HEK293 (cell line): Measurements from ENCODE around the gene PHACTR1.

Source experiments
- CTCF ChIA-PET: fragments of 350-600 bp; formaldehyde crosslinking; extraction: SDS; loops from one replicate; lab custom pipeline; 2021; ENCODE audit warnings: antibody characterized with exemption; lab: Yijun Ruan, JAX
- POLR2A ChIA-PET: fragments of 300-600 bp; formaldehyde crosslinking; extraction: SDS; loops from one replicate; lab custom pipeline; 2020; ENCODE audit warnings: antibody characterized with exemption, inconsistent platforms; lab: Yijun Ruan, JAX
- H3K27ac ChIP-seq: fragments of 200-500 bp; sonication (Bioruptor generic); 2 replicates; pipeline ENCODE4 v1.5.1; 2014; ENCODE audit warnings: low read depth, low read length, control low read depth, inconsistent platforms; ENCODE audit errors: extremely low read depth
- H3K36me3 ChIP-seq, 2 experiments: fragments of 200-500 bp in 1 of 2; sonication (Bioruptor generic) in 1 of 2; 1 replicate in 1 of 2; 2 replicates in 1 of 2; pipeline ENCODE4 v1.5.1; 2014 to 2017; ENCODE audit warnings: inconsistent platforms in 2 of 2, low read length in 2 of 2; ENCODE audit not compliant: control insufficient read depth in 2 of 2, insufficient read depth in 1 of 2
- H3K4me1 ChIP-seq: fragments of 200-500 bp; sonication (Bioruptor generic); 2 replicates; pipeline ENCODE4 v1.5.1; 2014; ENCODE audit warnings: mild to moderate bottlenecking, low read length, inconsistent platforms; ENCODE audit not compliant: control insufficient read depth, insufficient read depth
- H3K4me3 ChIP-seq: 2 replicates; pipeline ENCODE4 v1.5.1; 2011; ENCODE audit warnings: low read depth, mild to moderate bottlenecking, control low read depth, low read length, moderate library complexity
- H3K9me3 ChIP-seq: fragments of 200-500 bp; sonication (Bioruptor generic); 2 replicates; pipeline ENCODE4 v1.5.1; 2014; ENCODE audit warnings: low read depth, low read length, inconsistent platforms; ENCODE audit not compliant: control insufficient read depth, insufficient read depth
- FEZF1 ChIP-seq: fragments of 450-650 bp; formaldehyde crosslinking; IDR thresholded peaks from 2 replicates; pipeline ENCODE4 v1.5.1; 2016; ENCODE audit warnings: missing biosample characterization, missing genetic modification characterization
- KLF8 ChIP-seq: fragments of 450-650 bp; formaldehyde crosslinking; IDR thresholded peaks from 2 replicates; pipeline ENCODE4 v1.5.1; 2016; ENCODE audit warnings: missing biosample characterization, missing genetic modification characterization
- TRIM28 ChIP-seq: IDR thresholded peaks from 2 replicates; pipeline ENCODE4 v1.6.1; 2011; ENCODE audit warnings: low read length, control low read depth, borderline replicate concordance
- TSHZ1 ChIP-seq: fragments of 450-650 bp; formaldehyde crosslinking; IDR thresholded peaks from 2 replicates; pipeline ENCODE4 v1.5.1; 2016; ENCODE audit warnings: missing biosample characterization, missing genetic modification characterization, borderline replicate concordance
- ZBTB17 ChIP-seq: fragments of 450-650 bp; formaldehyde crosslinking; IDR thresholded peaks from 2 replicates; pipeline ENCODE4 v1.5.1; 2016; ENCODE audit warnings: missing biosample characterization, missing genetic modification characterization
- ZBTB49 ChIP-seq: fragments of 450-650 bp; formaldehyde crosslinking; IDR thresholded peaks from 2 replicates; pipeline ENCODE4 v1.5.1; 2016; ENCODE audit warnings: missing biosample characterization, missing genetic modification characterization, low read depth
- ZIC2 ChIP-seq: fragments of 450-650 bp; formaldehyde crosslinking; IDR thresholded peaks from 2 replicates; pipeline ENCODE4 v1.5.1; 2016; ENCODE audit warnings: missing biosample characterization, missing genetic modification characterization
- ZNF10 ChIP-seq: fragments of 450-650 bp; formaldehyde crosslinking; IDR thresholded peaks from 2 replicates; pipeline ENCODE4 v1.5.1; 2017; ENCODE audit warnings: missing biosample characterization, missing genetic modification characterization
- ZNF138 ChIP-seq: fragments of 450-650 bp; formaldehyde crosslinking; IDR thresholded peaks from 2 replicates; pipeline ENCODE4 v1.5.1; 2016; ENCODE audit warnings: missing biosample characterization, missing genetic modification characterization, borderline replicate concordance
- ZNF19 ChIP-seq: fragments of 450-650 bp; formaldehyde crosslinking; IDR thresholded peaks from 2 replicates; pipeline ENCODE4; 2016; ENCODE audit warnings: missing biosample characterization, missing genetic modification characterization, low read depth
- ZNF26 ChIP-seq: fragments of 450-650 bp; formaldehyde crosslinking; IDR thresholded peaks from 2 replicates; pipeline ENCODE4 v1.5.1; 2016; ENCODE audit warnings: missing biosample characterization, missing genetic modification characterization
- ZNF335 ChIP-seq: fragments of 450-650 bp; formaldehyde crosslinking; conservative IDR thresholded peaks from 2 replicates; pipeline ENCODE4 v1.5.1; 2016; ENCODE audit warnings: missing biosample characterization, missing genetic modification characterization
- ZNF366 ChIP-seq: fragments of 450-650 bp; formaldehyde crosslinking; conservative IDR thresholded peaks from 2 replicates; pipeline ENCODE4 v1.5.1; 2016; ENCODE audit warnings: missing biosample characterization, missing genetic modification characterization
- ZNF558 ChIP-seq: fragments of 450-650 bp; formaldehyde crosslinking; IDR thresholded peaks from 2 replicates; pipeline ENCODE4 v1.5.1; 2016; ENCODE audit warnings: missing biosample characterization, missing genetic modification characterization
- ZNF692 ChIP-seq: fragments of 450-650 bp; formaldehyde crosslinking; IDR thresholded peaks from 2 replicates; pipeline ENCODE4 v1.5.1; 2016; ENCODE audit warnings: missing biosample characterization, missing genetic modification characterization
- TF ChIP-seq, protein P1 (sequence below): fragments of 450-650 bp; formaldehyde crosslinking; IDR thresholded peaks from 2 replicates; pipeline ENCODE4 v1.5.1; 2016; ENCODE audit warnings: missing biosample characterization, missing genetic modification characterization
- TF ChIP-seq, protein P2 (sequence below): fragments of 450-650 bp; IDR thresholded peaks from 2 replicates; pipeline ENCODE4 v1.5.1; 2018; ENCODE audit warnings: missing biosample characterization, missing genetic modification characterization
- TF ChIP-seq, protein P3 (sequence below): fragments of 450-650 bp; IDR thresholded peaks from 2 replicates; pipeline ENCODE4 v1.5.1; 2018; ENCODE audit warnings: missing biosample characterization, mild to moderate bottlenecking, missing genetic modification characterization
- TF ChIP-seq, protein P4 (sequence below): fragments of 450-650 bp; formaldehyde crosslinking; IDR thresholded peaks from 2 replicates; pipeline ENCODE4 v1.5.1; 2016; ENCODE audit warnings: missing biosample characterization, missing genetic modification characterization

The PHACTR1 gene

GRCh38 chr6:13248053-13248452 lies 531.5 kb downstream of the PHACTR1 start (continued):
- TF ChIP-seq ZNF692 (peak; percentile 64; the same call in 1 of the 2 replicates), ZIC2 (no peak), ZBTB17 (peak; percentile 65)

DNA sequence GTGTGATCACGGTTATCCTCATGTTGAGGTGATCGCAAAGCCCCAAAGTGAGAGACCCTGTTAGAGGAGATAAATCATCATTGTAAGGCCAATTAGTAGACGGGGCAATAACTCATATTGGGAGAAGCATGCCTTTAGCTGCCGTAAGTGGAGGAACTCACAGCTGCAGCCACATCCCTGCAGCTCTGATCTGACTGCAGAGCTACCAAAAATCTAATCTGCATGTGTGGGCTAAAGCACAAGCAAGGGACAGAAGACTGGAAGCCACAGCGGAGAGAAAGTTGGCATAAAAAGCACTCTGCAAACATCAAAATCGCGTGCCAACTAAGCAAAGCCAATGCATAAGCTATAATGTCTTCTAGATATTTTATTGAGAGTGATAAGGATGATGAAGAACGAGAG lies 532.0 kb downstream of the PHACTR1 start:
- POLR2A ChIA-PET: no interaction called here
- Histone ChIP-seq H3K4me1 (peaks cover 14% of the 10 kb centered on the region), H3K36me3 (no peaks in the 10 kb centered on the region), H3K27ac (peak overlapping the region; percentile 38), H3K9me3 (no peaks in the 10 kb centered on the region), H3K4me3 (no peak overlapping the region)
- CTCF ChIA-PET: interaction anchor here (0.5 kb wide), 1 partner anchor 636 kb away, joined by 4 read pairs; no protein-coding TSS in a partner anchor
- TF ChIP-seq FEZF1 (tag by site-specific recombination): peak; percentile 20
- TF ChIP-seq ZNF366: no peak
- no peak for TF ChIP-seq ZNF10 (tag by site-specific recombination)
- no peak for TF ChIP-seq ZNF335 (tag by site-specific recombination)
- TF ChIP-seq, protein P1, sequence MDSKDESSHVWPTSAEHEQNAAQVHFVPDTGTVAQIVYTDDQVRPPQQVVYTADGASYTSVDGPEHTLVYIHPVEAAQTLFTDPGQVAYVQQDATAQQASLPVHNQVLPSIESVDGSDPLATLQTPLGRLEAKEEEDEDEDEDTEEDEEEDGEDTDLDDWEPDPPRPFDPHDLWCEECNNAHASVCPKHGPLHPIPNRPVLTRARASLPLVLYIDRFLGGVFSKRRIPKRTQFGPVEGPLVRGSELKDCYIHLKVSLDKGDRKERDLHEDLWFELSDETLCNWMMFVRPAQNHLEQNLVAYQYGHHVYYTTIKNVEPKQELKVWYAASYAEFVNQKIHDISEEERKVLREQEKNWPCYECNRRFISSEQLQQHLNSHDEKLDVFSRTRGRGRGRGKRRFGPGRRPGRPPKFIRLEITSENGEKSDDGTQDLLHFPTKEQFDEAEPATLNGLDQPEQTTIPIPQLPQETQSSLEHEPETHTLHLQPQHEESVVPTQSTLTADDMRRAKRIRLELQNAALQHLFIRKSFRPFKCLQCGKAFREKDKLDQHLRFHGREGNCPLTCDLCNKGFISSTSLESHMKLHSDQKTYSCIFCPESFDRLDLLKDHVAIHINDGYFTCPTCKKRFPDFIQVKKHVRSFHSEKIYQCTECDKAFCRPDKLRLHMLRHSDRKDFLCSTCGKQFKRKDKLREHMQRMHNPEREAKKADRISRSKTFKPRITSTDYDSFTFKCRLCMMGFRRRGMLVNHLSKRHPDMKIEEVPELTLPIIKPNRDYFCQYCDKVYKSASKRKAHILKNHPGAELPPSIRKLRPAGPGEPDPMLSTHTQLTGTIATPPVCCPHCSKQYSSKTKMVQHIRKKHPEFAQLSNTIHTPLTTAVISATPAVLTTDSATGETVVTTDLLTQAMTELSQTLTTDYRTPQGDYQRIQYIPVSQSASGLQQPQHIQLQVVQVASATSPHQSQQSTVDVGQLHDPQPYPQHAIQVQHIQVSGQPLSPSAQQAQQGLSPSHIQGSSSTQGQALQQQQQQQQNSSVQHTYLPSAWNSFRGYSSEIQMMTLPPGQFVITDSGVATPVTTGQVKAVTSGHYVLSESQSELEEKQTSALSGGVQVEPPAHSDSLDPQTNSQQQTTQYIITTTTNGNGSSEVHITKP: no peak
- TF ChIP-seq ZNF558: no peak
- TF ChIP-seq ZNF26 (tag by site-specific recombination): no peak
- no peak for TF ChIP-seq KLF8 (tag by site-specific recombination)
- TF ChIP-seq TSHZ1 (tag by site-specific recombination): 0 out of 2 replicates have a peak, but pooled peaks have one; percentile 9
- TF ChIP-seq ZBTB49 (tag by site-specific recombination): no peak
- TF ChIP-seq ZNF19 (tag by site-specific recombination): no peak
- TF ChIP-seq, protein P2, sequence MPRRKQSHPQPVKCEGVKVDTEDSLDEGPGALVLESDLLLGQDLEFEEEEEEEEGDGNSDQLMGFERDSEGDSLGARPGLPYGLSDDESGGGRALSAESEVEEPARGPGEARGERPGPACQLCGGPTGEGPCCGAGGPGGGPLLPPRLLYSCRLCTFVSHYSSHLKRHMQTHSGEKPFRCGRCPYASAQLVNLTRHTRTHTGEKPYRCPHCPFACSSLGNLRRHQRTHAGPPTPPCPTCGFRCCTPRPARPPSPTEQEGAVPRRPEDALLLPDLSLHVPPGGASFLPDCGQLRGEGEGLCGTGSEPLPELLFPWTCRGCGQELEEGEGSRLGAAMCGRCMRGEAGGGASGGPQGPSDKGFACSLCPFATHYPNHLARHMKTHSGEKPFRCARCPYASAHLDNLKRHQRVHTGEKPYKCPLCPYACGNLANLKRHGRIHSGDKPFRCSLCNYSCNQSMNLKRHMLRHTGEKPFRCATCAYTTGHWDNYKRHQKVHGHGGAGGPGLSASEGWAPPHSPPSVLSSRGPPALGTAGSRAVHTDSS (tag by site-specific recombination): peak; percentile 53; the same call in 1 of the 2 replicates
- TF ChIP-seq ZNF138 (tag by site-specific recombination): no peak
- TF ChIP-seq, protein P3, sequence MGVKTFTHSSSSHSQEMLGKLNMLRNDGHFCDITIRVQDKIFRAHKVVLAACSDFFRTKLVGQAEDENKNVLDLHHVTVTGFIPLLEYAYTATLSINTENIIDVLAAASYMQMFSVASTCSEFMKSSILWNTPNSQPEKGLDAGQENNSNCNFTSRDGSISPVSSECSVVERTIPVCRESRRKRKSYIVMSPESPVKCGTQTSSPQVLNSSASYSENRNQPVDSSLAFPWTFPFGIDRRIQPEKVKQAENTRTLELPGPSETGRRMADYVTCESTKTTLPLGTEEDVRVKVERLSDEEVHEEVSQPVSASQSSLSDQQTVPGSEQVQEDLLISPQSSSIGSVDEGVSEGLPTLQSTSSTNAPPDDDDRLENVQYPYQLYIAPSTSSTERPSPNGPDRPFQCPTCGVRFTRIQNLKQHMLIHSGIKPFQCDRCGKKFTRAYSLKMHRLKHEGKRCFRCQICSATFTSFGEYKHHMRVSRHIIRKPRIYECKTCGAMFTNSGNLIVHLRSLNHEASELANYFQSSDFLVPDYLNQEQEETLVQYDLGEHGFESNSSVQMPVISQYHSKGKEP (tag by site-specific recombination): peak; percentile 65
- TF ChIP-seq, protein P4, sequence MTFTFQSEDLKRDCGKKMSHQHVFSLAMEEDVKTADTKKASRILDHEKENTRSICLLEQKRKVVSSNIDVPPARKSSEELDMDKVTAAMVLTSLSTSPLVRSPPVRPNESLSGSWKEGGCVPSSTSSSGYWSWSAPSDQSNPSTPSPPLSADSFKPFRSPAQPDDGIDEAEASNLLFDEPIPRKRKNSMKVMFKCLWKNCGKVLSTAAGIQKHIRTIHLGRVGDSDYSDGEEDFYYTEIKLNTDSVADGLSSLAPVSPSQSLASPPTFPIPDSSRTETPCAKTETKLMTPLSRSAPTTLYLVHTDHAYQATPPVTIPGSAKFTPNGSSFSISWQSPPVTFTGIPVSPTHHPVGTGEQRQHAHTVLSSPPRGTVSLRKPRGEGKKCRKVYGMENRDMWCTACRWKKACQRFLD (tag by site-specific recombination): no peak
- no peak for TF ChIP-seq TRIM28
